ENCODE measurements around the gene KDM4B. TPM values are rescaled to one million over a fixed set of nuclear protein-coding genes. Genes with fewer than 3 reads are reported as not detected.

Gene KDM4B
- total and polyA plus RNA-seq, 4 donors: 3.2 to 19.7 (median 12.9) TPM

DNA sequence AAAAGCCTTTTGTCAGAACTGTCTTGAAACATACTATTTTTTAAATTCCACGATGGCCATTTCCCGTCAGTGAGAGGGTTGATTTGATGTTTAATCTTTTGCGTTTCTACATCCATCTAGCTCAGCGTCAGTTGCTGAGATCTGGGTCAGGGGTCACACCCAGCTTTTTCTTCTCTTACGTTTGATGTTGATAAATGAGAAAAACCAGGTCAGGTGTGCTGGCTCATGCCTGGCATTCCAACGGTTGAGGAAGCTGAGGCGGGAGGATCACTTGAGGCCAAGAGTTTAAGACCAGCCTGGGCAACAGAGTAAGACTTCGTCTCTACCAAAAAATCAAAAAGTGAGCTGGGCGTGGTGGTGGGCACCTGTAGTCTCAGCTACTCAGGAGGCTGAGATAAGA is 202.8 kb downstream of the KDM4B start (continued):
- TF ChIP-seq, protein P1, sequence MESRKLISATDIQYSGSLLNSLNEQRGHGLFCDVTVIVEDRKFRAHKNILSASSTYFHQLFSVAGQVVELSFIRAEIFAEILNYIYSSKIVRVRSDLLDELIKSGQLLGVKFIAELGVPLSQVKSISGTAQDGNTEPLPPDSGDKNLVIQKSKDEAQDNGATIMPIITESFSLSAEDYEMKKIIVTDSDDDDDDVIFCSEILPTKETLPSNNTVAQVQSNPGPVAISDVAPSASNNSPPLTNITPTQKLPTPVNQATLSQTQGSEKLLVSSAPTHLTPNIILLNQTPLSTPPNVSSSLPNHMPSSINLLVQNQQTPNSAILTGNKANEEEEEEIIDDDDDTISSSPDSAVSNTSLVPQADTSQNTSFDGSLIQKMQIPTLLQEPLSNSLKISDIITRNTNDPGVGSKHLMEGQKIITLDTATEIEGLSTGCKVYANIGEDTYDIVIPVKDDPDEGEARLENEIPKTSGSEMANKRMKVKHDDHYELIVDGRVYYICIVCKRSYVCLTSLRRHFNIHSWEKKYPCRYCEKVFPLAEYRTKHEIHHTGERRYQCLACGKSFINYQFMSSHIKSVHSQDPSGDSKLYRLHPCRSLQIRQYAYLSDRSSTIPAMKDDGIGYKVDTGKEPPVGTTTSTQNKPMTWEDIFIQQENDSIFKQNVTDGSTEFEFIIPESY (IDR thresholded peaks at IDR 0.05): no peak
- no peak for TF ChIP-seq GABPA (IDR thresholded peaks at IDR 0.05 in 1 of 2, conservative IDR thresholded peaks at IDR 0.05 in 1 of 2)
- TF ChIP-seq, protein P2, sequence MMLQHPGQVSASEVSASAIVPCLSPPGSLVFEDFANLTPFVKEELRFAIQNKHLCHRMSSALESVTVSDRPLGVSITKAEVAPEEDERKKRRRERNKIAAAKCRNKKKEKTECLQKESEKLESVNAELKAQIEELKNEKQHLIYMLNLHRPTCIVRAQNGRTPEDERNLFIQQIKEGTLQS (IDR thresholded peaks at IDR 0.05): no peak

GRCh38 chr19:5172859-5173630 is 204.1 kb downstream of the KDM4B start:
- Histone ChIP-seq H3K4me3 (ENCODE audit: low read depth in 1 of 3, low read length in 3 of 3) (no peak overlapping the region), H3K27ac (ENCODE audit: low read depth in 1 of 2, low read length in 2 of 2) (no peak overlapping the region), H3K36me3 (ENCODE audit: control insufficient read depth in 4 of 4, insufficient read depth in 3 of 4, low read depth in 1 of 4, low read length in 3 of 4) (no peaks in the 10 kb centered on the region), H3K27me3 (ENCODE audit: control insufficient read depth in 4 of 4, insufficient read depth in 4 of 4, low read length in 3 of 4) (no peaks in the 10 kb centered on the region), H3K9me3 (ENCODE audit: control insufficient read depth in 4 of 4, low read length in 3 of 4) (no peaks in the 10 kb centered on the region), H3K4me1 (ENCODE audit: control insufficient read depth in 4 of 4, insufficient read depth in 4 of 4, low read length in 3 of 4) (no peaks in the 10 kb centered on the region), H3K9ac (ENCODE audit: low read depth in 1 of 2, low read length in 2 of 2) (no peak overlapping the region)
- WGBS: 79% methylated on average over 8 of the region's 8 CpGs
- DNase-seq (ENCODE audit: low spot score): no peak
- no peak for TF ChIP-seq JUND (IDR thresholded peaks at IDR 0.05)
- no peak for TF ChIP-seq FOXA1 (IDR thresholded peaks at IDR 0.05)
- no peak for TF ChIP-seq HNF4A (conservative IDR thresholded peaks at IDR 0.05)
- TF ChIP-seq SP1 (IDR thresholded peaks at IDR 0.05): no peak
- TF ChIP-seq RXRA (IDR thresholded peaks at IDR 0.05): no peak
- no peak for TF ChIP-seq FOXA2 (IDR thresholded peaks at IDR 0.05)

GRCh38 chr19:5173993-5174392 is 205.1 kb downstream of the KDM4B start:
- Histone ChIP-seq H3K4me1 (ENCODE audit: control insufficient read depth in 4 of 4, insufficient read depth in 4 of 4, low read length in 3 of 4) (no peaks in the 10 kb centered on the region), H3K36me3 (ENCODE audit: control insufficient read depth in 4 of 4, insufficient read depth in 3 of 4, low read depth in 1 of 4, low read length in 3 of 4) (no peaks in the 10 kb centered on the region), H3K9me3 (ENCODE audit: control insufficient read depth in 4 of 4, low read length in 3 of 4) (no peaks in the 10 kb centered on the region), H3K27me3 (ENCODE audit: control insufficient read depth in 4 of 4, insufficient read depth in 4 of 4, low read length in 3 of 4) (no peaks in the 10 kb centered on the region), H3K9ac (ENCODE audit: low read depth in 1 of 2, low read length in 2 of 2) (no peak overlapping the region), H3K4me3 (ENCODE audit: low read depth in 1 of 3, low read length in 3 of 3) (no peak overlapping the region), H3K27ac (ENCODE audit: low read depth in 1 of 2, low read length in 2 of 2) (no peak overlapping the region)
- 76% methylated on average over 12 of the region's 12 CpGs for WGBS
- DNase-seq (ENCODE audit: low spot score): no peak
- TF ChIP-seq HNF4G (IDR thresholded peaks at IDR 0.05) (no peak), SP1 (IDR thresholded peaks at IDR 0.05) (no peak), YY1 (IDR thresholded peaks at IDR 0.05) (no peak), RAD21 (IDR thresholded peaks at IDR 0.05) (no peak)
- TF ChIP-seq, protein P1 (IDR thresholded peaks at IDR 0.05): no peak
